ENCODE results near the gene SDK1.

- TF ChIP-seq, protein P1, sequence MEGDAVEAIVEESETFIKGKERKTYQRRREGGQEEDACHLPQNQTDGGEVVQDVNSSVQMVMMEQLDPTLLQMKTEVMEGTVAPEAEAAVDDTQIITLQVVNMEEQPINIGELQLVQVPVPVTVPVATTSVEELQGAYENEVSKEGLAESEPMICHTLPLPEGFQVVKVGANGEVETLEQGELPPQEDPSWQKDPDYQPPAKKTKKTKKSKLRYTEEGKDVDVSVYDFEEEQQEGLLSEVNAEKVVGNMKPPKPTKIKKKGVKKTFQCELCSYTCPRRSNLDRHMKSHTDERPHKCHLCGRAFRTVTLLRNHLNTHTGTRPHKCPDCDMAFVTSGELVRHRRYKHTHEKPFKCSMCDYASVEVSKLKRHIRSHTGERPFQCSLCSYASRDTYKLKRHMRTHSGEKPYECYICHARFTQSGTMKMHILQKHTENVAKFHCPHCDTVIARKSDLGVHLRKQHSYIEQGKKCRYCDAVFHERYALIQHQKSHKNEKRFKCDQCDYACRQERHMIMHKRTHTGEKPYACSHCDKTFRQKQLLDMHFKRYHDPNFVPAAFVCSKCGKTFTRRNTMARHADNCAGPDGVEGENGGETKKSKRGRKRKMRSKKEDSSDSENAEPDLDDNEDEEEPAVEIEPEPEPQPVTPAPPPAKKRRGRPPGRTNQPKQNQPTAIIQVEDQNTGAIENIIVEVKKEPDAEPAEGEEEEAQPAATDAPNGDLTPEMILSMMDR (conservative IDR thresholded peaks at IDR 0.05): no peak
- TF ChIP-seq ZFX (IDR thresholded peaks at IDR 0.05): no peak
These were observed 836.5 kb downstream of the SDK1 start for GRCh38 chr7:4137552-4137951.
